DMS153 (cell line): ENCODE data around the gene GP1BB.
"Not testable (repeated sequence)": the region's sequence is repeated elsewhere in the genome, so short reads cannot be mapped to it uniquely, and the experiment has no call there.

ENCODE experiments used
- DNase-seq: peaks from one replicate; lab custom pipeline; 2025; lab: John Stamatoyannopoulos, UW

The GP1BB gene

DNA sequence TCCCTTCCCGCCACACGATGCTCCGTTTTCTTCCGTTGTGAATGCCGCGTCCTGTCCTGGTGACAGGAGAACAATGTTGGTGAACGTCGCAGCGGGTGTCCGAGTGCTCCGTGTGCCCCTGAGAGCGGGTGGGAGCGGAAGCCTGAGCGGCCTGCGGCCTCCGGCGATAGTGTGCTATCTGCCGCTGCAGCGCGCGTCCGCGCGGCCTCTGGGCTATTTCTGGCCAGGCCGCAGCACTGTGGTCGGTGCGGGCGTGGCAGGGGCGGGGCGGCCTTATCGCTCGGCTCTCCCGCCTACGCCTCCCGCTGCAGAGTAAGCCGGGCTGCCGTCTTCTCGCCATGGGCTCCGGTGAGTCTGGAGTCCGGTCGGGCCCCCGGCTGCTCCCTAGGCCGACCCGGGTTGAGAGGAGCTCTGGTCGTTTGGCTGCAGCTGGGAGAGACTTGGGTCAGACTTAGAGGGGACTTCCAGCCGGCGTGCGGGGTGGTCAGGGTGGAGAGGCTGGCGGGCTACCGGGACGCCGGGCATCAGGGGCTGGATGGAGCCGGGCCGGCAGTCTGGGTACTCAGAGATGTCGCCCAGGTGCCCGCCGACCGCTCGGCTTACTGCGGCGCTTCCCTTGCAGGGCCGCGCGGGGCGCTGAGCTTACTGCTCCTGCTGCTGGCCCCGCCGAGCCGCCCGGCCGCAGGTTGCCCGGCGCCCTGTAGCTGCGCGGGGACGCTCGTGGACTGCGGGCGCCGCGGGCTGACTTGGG is at the start of gene GP1BB:
Gene GP1BB, plus strand, starts transcription at position 308 of the 751 bp plus-strand sequence. Its CDS starts 31 bp downstream, at position 339.
- no peak for DNase-seq

- DNase-seq: no peak
Observed at GRCh38 chr22:19673660-19674059, 49.7 kb upstream of the GP1BB start.

DNA sequence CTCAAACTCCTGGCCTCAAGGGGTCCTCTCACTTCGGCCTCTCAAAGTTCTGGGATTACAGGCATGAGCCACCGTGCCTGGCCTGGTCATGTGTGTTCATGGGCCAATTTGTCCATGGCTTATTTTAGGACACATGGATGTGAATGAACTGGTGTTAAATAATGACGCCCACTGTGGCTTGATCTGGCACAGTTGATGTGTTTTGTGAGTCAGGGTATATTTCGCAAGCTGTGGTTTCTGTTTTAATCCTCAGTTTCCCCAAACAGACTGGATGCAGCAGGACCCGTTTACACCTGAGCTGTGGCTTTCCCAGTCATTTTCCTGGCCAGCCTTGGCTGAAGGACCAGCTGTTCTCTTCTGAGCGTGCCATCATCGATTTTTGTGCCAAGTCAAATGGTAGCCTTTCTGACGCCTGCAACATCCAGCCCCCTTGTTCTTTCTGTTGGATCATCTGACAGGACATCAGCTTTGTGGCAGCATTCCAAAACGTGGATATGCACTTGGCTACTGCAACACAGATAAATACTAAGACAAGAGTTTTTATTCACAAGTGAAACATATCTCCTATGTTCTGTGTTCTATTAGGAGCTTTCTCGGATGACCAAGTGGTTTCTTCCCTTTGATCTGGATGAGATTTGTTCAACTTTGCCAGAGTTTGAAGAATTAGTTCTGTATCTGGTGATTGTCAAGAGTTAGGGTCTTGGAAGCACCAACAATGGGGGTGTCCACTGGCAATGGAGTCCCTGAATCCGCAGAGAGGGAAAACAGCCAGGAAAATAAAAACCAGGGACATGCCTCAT is 49.0 kb upstream of the GP1BB start:
- DNase-seq: no peak

DNA sequence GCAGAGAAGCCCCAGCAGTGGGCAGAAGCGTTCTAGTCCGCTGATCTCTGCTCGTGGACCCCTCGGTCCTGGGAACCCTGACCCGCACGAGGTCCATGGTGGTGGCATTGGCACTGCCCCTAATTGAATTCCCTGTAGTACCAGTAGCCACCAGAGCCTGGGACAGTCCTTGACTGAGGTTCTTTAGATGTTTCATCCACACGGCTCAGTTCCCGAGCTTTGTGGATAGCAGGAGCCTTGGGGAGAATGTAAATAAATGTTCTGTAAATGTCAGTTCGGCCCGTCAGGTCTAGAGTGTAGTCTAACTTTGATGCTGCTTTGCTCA is 48.4 kb upstream of the GP1BB start:
- no peak for DNase-seq

DNA sequence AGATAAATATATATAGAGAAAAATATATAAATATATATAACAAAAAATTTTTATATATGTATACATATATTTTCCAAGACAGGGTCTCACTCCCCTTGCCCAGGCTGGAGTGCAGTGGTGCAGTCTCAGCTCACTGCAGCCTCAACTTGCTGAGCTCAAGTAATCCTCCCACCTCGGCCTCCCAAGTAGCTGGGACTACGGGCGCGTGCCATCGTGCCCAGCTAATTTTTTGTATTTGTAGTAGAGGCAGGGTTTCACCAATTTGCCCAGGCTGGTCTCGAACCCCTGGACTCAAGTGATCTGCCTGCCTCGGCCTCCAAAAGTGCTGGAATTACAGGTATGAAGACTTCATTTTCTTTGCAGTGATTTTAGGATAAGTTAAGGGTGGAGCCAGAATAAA is 47.9 kb upstream of the GP1BB start:
- no peak for DNase-seq

GRCh38 chr22:19676437-19676836 is 46.9 kb upstream of the GP1BB start:
- not testable (repeated sequence) for DNase-seq

- no peak for DNase-seq
Observed at GRCh38 chr22:19678949-19679521, 44.3 kb upstream of the GP1BB start.

- no peak for DNase-seq
Observed at GRCh38 chr22:19679522-19680101, 43.7 kb upstream of the GP1BB start.

DNA sequence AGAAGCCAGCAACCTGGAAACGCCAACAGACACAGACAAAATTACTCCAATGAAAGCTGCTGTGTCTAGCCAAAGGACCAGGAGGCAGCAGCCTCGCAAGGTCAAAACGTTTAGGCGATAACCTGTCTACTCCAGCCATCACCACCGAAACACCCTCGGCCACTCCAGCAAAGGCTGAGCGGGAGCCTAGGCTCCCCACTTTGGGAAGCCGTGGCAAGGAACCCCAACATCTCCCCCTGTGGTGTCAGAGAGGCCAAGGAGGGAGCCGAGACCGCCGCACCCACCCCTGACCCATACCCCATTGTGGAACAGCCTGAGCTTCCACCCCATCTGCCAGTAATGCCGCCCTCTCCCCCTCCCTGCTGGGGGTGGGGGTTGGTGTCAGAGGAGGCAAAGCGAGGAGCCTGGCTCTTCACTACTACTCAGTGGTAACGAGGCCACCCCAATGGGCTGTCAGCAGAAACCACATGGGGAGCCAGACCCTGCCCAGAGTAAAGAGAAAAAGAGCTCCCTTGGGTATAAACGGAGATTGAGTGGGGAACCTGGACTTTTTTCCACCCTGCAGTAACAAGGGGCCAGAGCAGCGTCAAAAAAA is 43.0 kb upstream of the GP1BB start:
- DNase-seq: no peak

DNA sequence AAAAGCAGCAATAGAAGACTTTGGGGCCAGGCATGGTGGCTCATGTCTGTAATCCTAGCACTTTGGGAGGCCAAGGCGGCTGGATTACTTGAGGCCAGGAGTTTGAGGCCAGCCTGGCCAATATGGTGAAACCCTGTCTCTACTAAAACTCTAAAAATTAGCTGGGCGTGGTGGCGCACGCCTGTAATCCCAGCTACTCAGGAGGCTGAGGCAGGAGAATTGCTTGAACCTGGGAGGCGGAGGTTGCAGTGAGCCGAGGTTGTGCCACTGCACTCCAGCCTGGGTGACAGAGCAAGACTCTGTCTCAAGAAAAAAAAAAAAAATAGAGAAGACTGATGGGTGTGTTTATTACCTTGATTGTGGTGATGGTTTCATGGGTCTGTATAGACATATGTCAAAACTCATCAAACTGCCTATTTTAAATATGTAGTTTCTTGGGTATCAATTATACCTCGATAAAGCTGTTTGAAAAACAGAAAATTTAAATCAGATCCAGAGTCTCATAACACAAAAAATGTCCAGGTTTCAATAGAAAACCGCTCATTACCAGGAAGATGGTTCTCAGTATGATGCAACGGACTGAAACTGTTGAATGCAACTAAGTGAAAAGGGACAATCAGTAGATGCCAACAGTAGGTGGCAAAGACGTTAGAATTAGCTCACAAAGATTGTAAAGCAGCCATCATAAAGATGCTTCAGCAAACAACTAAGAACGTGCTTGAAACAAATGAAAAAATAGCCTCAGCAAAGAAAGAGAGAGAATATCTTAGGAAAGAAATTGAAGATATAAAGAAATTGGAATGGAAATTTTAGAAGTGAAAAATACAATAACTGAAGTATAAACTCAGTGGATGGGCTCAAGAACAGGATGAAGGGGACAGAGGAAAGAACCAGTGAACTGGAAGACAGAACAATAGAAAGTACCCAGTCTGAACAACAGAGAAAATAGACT is 42.2 kb upstream of the GP1BB start:
- no peak for DNase-seq

DNA sequence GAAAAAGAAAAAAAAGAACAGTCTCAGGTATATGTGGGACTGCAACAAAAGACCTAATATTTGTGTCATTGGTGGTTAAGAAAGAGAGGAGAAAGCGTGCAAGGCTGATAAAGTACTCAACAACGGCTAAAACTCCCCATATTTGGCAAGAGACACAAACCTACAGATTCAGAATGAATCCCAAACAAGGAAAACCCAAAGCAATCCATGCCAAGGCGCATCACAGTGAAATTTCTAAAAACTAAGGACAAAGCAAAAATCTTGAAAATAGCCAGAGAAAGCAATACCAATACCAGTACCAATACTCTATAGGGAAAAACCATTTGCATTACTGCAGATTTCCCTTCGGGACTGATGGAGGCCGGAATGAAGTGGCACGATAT is 41.5 kb upstream of the GP1BB start:
- no peak for DNase-seq

- no peak for DNase-seq
Observed at GRCh38 chr22:19686946-19687345, 36.4 kb upstream of the GP1BB start.

DNA sequence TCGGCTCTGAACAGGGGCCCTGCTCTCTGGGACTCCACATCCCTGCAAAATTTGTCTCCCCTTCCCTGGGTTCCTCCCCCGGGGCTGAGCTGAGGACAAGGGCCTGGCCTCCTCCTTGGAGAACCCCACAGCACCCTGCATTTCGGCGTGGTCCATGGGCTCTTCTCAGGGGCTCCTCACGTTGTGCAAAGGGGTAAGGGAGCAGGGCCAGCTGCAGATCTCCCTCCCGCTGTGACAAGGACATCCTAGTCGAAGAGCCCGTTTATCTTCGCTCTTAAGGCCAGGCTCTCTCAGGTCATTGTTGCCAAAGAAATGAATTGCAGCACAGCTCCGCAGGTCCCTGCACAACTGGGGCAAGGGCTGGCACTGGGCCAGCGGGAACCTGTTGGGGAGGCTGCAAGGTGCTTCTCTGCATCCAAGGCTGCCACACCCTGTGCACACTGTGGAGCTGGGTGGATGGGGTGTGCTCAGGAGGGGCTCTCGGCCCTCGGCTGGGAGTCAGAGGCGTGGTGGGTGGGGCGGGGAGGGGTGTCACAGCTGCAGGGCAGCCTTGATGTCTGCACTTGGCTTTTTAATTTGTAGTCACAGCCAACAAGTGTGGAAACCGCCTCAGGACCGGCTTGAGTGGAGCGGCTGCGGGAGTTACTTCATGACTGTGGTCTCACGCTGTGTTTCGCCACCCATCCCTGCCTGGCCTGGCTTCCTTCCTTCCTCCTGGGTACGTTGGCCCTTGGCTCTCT is 35.6 kb upstream of the GP1BB start:
- DNase-seq: peak; percentile 26

DNA sequence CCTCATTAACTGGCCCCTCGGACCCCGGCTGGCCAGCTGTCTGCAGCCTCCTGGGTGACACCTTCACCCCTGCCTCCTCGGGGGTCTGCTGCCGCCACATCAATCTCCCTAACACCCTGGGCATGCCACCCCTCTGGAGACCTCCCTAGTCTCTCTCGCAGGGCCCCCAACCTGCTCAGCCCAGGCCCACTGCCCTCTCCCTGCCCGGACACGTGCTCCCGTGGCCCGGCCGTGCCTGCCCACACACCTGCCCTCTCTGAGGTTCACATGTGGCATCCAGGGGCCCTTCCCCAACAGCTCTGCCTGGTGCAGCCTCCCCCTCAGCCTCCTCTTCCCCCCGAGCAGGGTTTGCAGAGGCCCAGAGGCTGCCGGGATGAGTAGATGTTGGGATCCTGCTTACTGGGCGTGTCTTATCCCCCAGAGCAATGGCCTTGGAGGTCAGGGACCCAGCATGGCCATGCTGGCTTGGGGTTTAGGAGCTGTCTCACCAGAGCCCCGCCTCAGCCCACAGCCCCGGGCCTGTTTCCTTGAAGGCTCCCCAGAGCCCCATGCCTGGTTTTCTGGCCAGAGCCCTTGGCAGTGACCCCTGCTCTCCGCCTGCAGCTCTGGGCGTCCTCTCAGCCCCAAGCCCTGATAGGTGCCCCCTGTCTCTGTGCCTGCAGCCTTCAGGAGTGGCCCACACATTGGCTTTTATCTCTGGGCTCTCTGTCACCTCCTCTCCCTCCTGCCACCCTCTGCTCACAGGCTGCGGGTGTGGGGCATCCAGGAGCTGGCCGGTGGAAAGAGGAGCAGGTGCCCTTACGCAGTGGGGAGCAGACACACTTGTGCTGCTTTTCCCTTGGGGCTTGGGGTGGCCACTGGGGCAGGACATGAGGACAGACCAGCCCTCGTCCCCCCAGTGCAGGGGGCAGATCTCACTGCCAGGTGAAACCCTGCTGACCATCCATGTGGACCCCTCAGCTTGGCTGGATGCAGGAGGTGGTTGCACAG is 34.7 kb upstream of the GP1BB start:
- DNase-seq: no peak

DNA sequence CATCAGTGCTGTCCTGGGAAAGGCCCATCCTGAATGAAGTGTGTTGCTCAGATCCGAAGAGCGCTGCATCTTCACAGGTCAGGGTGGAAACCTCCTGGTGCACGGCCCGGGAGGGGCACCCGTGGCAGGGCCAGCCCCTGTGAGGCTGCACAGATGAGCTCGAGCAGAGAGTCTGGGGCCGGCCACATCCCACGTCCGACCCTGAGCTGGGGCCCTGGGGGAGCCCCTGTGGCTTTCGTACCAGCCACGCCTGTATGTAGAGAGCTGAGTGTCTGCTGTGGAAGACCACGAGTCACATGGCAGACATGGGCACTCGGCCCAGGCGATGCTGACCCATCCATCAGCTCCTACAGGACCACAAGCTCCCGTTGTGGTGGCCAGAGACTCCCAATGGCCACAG is 33.9 kb upstream of the GP1BB start:
- DNase-seq: no peak

DNA sequence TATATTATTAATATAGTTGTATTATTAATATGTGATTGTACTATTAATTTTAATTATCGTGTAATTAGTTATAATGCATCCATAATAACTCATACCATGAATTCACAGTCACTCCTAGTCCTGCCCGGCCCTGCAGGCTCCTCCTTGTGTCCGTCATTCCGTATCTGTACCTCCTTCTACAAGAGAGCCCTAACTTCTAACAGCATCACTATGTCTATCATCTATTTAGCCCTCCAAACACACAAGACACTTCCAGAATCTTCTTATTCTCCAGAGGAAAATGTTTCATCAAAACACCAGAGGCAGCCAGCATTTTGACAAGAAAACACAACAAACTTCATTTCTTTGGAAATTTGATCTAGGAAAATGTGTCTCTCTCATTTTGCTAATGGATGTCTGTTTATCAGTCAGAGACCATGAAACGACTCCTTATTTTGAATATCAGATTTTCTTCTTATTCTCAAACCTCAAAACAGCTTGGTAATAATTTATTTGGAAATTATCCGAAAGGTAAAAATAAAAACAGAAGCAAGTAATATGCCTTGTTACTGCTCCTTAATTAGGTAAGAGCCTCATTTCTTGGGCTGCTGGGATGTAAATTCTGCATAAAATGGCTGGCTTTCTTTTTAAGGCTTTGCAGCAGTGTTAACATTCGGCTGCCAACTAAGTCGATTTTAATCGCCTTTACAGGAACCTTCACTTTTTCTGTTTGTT is 32.2 kb upstream of the GP1BB start:
- no peak for DNase-seq

GRCh38 chr22:19691721-19692341 is 31.5 kb upstream of the GP1BB start:
- no peak for DNase-seq

DNA sequence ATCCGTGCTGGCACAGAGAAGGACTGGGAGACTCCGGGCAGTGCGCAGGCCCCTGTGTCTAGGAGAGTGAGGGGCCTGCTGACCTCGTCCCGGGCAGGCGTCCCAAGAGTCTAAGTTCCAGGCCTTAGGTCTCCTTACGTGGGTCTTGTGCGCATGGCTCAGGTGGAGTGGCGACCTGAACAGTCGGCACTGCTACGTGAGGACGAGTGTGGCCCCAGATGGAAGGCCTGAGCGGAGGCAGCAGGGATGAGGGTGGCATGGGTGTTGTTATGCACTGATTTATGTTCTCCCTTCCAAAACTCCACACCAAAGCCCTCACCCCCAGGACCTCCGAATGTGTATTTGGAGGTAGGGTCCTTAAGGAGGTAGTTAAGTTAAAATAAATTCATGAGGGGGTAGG is 29.8 kb upstream of the GP1BB start:
- DNase-seq: no peak
